Kidney (tissue), 14 donors: Measurements from ENCODE around the gene CASP10. TPM values are rescaled to one million over a fixed set of nuclear protein-coding genes. Genes with fewer than 3 reads are reported as not detected.

Experiments used
- DNase-seq, 5 donors: peaks; one replicate each; pipeline ENCODE4 v3.0.0-alpha.2; 2013 to 2020
- FAIRE-seq: peaks from 2 replicates; lab custom pipeline; 2012; peaks lifted over from hg19 to GRCh38; lab: Jason Lieb, UNC
- H3K27ac ChIP-seq, 2 donors: one replicate each; pipeline ENCODE4 v1.7.0; 2013; ENCODE audit warnings: low read depth in 2 of 2, low read length in 2 of 2, inconsistent platforms in 1 of 2
- H3K27me3 ChIP-seq: one replicate; pipeline ENCODE4 v1.7.1; 2013; ENCODE audit warnings: low read length, inconsistent platforms; ENCODE audit not compliant: control insufficient read depth, insufficient read depth
- H3K36me3 ChIP-seq, 3 donors: one replicate each; pipeline versions ENCODE4 v1.7.0 to v1.7.1; 2013; ENCODE audit warnings: low read length in 3 of 3, control low read depth in 1 of 3, inconsistent platforms in 1 of 3; ENCODE audit not compliant: insufficient read depth in 3 of 3, control insufficient read depth in 2 of 3
- H3K4me1 ChIP-seq, 3 donors: one replicate each; pipeline versions ENCODE4 v1.7.0 to v1.7.1; 2013; ENCODE audit warnings: low read length in 3 of 3, inconsistent platforms in 1 of 3, low read depth in 1 of 3; ENCODE audit not compliant: control insufficient read depth in 2 of 3, insufficient read depth in 2 of 3
- H3K4me3 ChIP-seq, 3 donors: one replicate each; pipeline versions ENCODE4 v1.7.0 to v1.8.1; 2013; ENCODE audit warnings: low read length in 3 of 3, control low read depth in 1 of 3, inconsistent platforms in 1 of 3
- H3K9ac ChIP-seq, 3 donors: one replicate each; pipeline versions ENCODE4 v1.7.0 to v1.7.1; 2013; ENCODE audit warnings: low read length in 3 of 3, control low read depth in 1 of 3, inconsistent platforms in 1 of 3
- H3K9me3 ChIP-seq, 3 donors: one replicate each; pipeline versions ENCODE4 v1.7.0 to v1.7.1; 2013; ENCODE audit warnings: low read length in 3 of 3, control low read depth in 1 of 3, inconsistent platforms in 1 of 3; ENCODE audit not compliant: control insufficient read depth in 2 of 3, insufficient read depth in 1 of 3
- intact Hi-C: fragments of 100-400 bp; cut with DNase I; formaldehyde crosslinking; loops from one replicate; pipeline ENCODE4 v1.11.1; 2022
- polyA plus RNA-seq: library from polyadenylated mRNA; stranded (reverse); fragments of 350-450 nt; fragmentation: Illumina TruSeq; extraction: RNeasy Lipid Tissue Mini Kit (QIAGEN cat#74804); gene quantifications from one replicate; pipeline ENCODE4 v1.2.3, GENCODE V29; 2014; ENCODE audit warnings: low read depth, low replicate concordance; ENCODE audit not compliant: insufficient read depth
- total RNA-seq: library from RNA; stranded (reverse); fragmentation: NEBNext Ultra II Directional; extraction: Animal tissue kit (Norgen Biotek cat#: 25700); gene quantifications from one replicate; pipeline ENCODE4 v1.2.1, GENCODE V29; 2021
- TF ChIP-seq, protein P1 (sequence below): IDR thresholded peaks from 3 replicates; pipeline ENCODE4 v1.5.1; 2012; ENCODE audit warnings: mild to moderate bottlenecking, moderate library complexity, borderline replicate concordance; ENCODE audit not compliant: insufficient read depth; ENCODE audit errors: extremely low read depth
- donor health status: control.
- donor health status: control.
- donor health status: control.
- donor health status: control.
- donor health status: control.
- donor health status: DM: yes; HTN: yes; CAD: no.
- donor health status: Normal renal cell carcinoma (clear cell type).

The CASP10 gene
- total and polyA plus RNA-seq, 2 donors from 2014 or later, result 4.5 to 24.6 TPM

DNA sequence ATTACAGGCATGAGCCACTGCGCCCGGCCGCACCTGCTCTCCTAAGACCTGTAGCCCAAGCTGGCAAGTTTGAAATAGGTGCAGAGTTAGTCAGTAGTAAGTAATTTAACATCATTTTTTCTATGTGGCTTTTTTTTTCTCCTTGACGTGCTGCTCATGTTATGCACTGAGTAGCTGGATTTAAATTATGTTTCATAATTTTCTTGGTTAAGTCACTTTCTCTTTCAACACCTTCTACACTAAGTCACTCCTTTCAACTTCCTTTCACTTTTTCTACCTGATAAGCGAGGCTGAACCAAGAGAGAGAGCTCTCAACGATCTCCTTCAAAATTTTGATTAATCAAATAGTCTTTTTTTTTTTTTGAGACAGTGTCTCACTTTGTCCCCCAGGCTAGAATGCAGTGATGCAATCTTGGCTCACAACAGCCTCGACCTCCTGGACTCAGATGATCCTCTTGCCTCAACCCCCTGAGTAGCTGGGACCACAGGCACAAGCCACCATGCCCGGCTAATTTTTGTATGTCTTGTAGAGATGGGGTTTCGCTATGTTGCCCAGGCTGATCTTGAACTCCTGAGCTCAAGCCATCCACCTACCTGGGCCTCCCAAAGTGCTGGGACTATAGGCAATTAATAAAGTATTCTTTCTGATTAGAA is 90.5 kb downstream of the CASP10 start:
- FAIRE-seq (no peak), DNase-seq (no peak)
- intact Hi-C loops, result no loop called here
- no peak overlapping the region for H3K4me3 ChIP-seq
- H3K4me1 ChIP-seq, result no peaks in the 10 kb centered on the region
- no peak overlapping the region for H3K27ac ChIP-seq
- no peaks in the 10 kb centered on the region for H3K9me3 ChIP-seq
- H3K9ac ChIP-seq, result no peak overlapping the region
- TF ChIP-seq, protein P1, sequence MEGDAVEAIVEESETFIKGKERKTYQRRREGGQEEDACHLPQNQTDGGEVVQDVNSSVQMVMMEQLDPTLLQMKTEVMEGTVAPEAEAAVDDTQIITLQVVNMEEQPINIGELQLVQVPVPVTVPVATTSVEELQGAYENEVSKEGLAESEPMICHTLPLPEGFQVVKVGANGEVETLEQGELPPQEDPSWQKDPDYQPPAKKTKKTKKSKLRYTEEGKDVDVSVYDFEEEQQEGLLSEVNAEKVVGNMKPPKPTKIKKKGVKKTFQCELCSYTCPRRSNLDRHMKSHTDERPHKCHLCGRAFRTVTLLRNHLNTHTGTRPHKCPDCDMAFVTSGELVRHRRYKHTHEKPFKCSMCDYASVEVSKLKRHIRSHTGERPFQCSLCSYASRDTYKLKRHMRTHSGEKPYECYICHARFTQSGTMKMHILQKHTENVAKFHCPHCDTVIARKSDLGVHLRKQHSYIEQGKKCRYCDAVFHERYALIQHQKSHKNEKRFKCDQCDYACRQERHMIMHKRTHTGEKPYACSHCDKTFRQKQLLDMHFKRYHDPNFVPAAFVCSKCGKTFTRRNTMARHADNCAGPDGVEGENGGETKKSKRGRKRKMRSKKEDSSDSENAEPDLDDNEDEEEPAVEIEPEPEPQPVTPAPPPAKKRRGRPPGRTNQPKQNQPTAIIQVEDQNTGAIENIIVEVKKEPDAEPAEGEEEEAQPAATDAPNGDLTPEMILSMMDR, result no peak
- peaks cover 0 to 25% (median 12%) of the 10 kb centered on the region in 3 donors for H3K36me3 ChIP-seq
- no peaks in the 10 kb centered on the region for H3K27me3 ChIP-seq

DNA sequence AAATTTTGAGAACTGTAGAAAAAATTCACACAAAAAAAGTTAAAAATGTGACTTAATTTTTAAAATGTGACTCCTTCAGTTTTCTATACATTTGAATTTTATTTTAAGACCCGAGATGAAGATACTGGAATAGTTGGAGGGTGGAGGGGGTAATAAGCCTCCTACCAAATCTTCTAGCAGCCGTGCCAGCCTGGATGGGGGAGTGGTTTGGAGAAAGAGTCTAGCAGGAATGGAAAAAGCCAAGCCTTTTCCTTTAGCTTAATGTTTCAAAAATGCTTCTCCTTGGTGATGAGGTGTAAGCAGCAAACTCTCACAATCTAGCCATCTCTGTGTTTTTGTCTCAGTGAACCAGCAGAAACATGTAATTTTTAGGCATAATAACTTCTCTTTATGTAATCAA is 92.1 kb downstream of the CASP10 start:
- no peak overlapping the region for H3K4me3 ChIP-seq
- no peaks in the 10 kb centered on the region for H3K27me3 ChIP-seq
- FAIRE-seq, result no peak
- H3K9me3 ChIP-seq, result no peaks in the 10 kb centered on the region
- peaks cover 0 to 26% (median 15%) of the 10 kb centered on the region in 3 donors for H3K36me3 ChIP-seq
- DNase-seq, result no peak
- intact Hi-C loops, result no loop called here
- H3K4me1 ChIP-seq, result no peaks in the 10 kb centered on the region
- no peak overlapping the region for H3K9ac ChIP-seq
- TF ChIP-seq, protein P1, result no peak
- no peak overlapping the region for H3K27ac ChIP-seq

DNA sequence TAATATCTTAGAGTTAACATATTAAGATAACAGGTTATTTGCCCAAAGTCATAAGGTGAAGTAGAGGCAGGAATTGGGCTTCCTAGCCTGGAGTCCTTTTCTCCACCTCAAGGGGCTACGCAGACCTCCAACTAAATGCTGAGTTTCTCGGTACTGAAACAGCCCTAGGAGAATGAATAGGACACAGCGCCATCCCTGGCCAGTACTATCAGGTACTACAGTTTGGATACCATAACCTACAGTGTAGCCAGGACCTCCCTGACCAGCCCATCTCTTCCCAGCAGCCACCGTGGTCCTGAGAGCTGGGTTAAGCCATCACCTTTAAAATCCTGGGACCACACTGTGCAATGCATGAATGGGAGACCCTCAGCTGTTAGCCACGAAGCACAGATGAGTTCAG is 93.0 kb downstream of the CASP10 start:
- intact Hi-C loops, result no loop called here
- H3K4me1 ChIP-seq, result no peaks in the 10 kb centered on the region
- TF ChIP-seq, protein P1, result no peak
- no peaks in the 10 kb centered on the region for H3K9me3 ChIP-seq
- H3K36me3 ChIP-seq, result peaks cover 0 to 26% (median 15%) of the 10 kb centered on the region in 3 donors
- H3K27ac ChIP-seq, result no peak overlapping the region
- FAIRE-seq (no peak), DNase-seq (no peak)
- no peak overlapping the region for H3K9ac ChIP-seq
- no peak overlapping the region for H3K4me3 ChIP-seq
- H3K27me3 ChIP-seq, result no peaks in the 10 kb centered on the region
